HEK293 (cell line): ENCODE measurements around the gene CXorf65.

ENCODE experiments used
- GLI4 ChIP-seq: fragments of 450-650 bp; formaldehyde crosslinking; IDR thresholded peaks from 2 replicates; pipeline ENCODE4 v1.5.1; 2016; ENCODE audit warnings: missing biosample characterization, missing genetic modification characterization
- ZNF184 ChIP-seq: fragments of 450-650 bp; IDR thresholded peaks from 2 replicates; pipeline ENCODE4 v1.5.1; 2018; ENCODE audit warnings: missing biosample characterization, mild to moderate bottlenecking, missing genetic modification characterization
- ZNF274 ChIP-seq, 2 experiments: fragments of 200-500 bp in 1 of 2; fragments of 450-650 bp in 1 of 2; sonication (Bioruptor generic) in 1 of 2; formaldehyde crosslinking in 1 of 2; IDR thresholded peaks; 2 replicates each; pipeline versions ENCODE4 v1.5.1 to v1.6.1; 2014 to 2016; ENCODE audit warnings: borderline replicate concordance in 1 of 2, inconsistent platforms in 1 of 2, low read length in 1 of 2, missing biosample characterization in 1 of 2, missing genetic modification characterization in 1 of 2
- TF ChIP-seq, protein P1 (sequence below): fragments of 450-650 bp; formaldehyde crosslinking; IDR thresholded peaks from 2 replicates; pipeline ENCODE4 v1.5.1; 2016; ENCODE audit warnings: missing biosample characterization, missing genetic modification characterization
- TF ChIP-seq, protein P2 (sequence below): IDR thresholded peaks from 2 replicates; pipeline ENCODE4 v1.6.1; 2011; ENCODE audit warnings: mild to moderate bottlenecking, low read depth, low read length, borderline replicate concordance

DNA sequence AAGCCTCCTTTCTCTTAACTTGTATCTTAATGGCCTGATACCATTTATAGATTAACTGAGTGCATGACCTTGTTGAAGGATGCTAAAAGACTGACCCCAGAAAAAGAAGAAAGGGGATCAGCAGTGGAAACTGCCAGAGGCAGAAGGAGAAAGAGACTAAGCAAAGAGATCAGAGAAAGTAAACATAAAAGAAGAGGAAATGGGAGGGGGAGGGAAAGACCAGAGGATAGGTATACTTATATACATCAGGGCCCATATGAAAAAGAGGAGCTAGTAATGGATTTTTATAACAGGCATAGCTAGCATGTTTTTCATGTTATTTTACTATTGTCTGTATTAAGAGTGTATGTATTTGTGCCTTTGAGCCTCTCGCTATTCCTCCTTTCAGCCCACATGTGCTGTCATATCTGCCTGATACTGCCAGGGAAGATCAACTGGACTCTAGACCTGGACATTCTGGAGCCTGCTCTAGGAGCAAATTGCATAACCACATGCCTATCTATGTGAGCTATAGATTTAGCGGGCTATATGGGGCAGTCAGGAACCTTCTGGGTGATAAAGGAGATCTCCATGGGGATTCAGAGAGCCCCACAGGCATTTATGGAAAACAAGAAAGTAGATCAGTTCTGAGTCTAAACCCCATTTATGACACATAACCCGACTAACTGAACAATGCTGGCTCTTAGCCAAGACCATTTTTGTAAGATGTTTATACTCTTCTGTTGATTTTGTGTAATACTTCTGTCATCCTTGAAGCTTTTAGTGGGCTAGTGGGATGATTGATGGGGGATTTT is 25.0 kb downstream of the CXorf65 start:
- TF ChIP-seq, protein P1, sequence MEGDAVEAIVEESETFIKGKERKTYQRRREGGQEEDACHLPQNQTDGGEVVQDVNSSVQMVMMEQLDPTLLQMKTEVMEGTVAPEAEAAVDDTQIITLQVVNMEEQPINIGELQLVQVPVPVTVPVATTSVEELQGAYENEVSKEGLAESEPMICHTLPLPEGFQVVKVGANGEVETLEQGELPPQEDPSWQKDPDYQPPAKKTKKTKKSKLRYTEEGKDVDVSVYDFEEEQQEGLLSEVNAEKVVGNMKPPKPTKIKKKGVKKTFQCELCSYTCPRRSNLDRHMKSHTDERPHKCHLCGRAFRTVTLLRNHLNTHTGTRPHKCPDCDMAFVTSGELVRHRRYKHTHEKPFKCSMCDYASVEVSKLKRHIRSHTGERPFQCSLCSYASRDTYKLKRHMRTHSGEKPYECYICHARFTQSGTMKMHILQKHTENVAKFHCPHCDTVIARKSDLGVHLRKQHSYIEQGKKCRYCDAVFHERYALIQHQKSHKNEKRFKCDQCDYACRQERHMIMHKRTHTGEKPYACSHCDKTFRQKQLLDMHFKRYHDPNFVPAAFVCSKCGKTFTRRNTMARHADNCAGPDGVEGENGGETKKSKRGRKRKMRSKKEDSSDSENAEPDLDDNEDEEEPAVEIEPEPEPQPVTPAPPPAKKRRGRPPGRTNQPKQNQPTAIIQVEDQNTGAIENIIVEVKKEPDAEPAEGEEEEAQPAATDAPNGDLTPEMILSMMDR (tag by site-specific recombination), result no peak
- TF ChIP-seq ZNF274 (IDR thresholded peaks at IDR 0.05; ENCODE audit: low read length) (no peak), ZNF274 (tag by site-specific recombination; IDR thresholded peaks at IDR 0.05; ENCODE audit: borderline replicate concordance) (no peak), GLI4 (tag by site-specific recombination) (no peak), ZNF184 (tag by site-specific recombination) (no peak; the same call in 1 of the 2 replicates)
- TF ChIP-seq, protein P2, sequence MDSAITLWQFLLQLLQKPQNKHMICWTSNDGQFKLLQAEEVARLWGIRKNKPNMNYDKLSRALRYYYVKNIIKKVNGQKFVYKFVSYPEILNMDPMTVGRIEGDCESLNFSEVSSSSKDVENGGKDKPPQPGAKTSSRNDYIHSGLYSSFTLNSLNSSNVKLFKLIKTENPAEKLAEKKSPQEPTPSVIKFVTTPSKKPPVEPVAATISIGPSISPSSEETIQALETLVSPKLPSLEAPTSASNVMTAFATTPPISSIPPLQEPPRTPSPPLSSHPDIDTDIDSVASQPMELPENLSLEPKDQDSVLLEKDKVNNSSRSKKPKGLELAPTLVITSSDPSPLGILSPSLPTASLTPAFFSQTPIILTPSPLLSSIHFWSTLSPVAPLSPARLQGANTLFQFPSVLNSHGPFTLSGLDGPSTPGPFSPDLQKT, result no peak
